Stomach smooth muscle (tissue), 2 donors: Measurements from ENCODE around the gene FRMPD4.

Experiments used
- H3K27ac ChIP-seq: one replicate; pipeline ENCODE4 v1.7.0; 2013; ENCODE audit warnings: mild to moderate bottlenecking, low read length, inconsistent platforms
- H3K27me3 ChIP-seq, 2 donors: one replicate each; pipeline ENCODE4 v1.7.0; 2013; ENCODE audit warnings: low read length in 2 of 2; ENCODE audit not compliant: insufficient read depth in 2 of 2, control insufficient read depth in 1 of 2
- H3K36me3 ChIP-seq, 2 donors: one replicate each; pipeline ENCODE4 v1.7.0; 2013; ENCODE audit warnings: low read length in 2 of 2; ENCODE audit not compliant: control insufficient read depth in 2 of 2, insufficient read depth in 2 of 2
- H3K4me1 ChIP-seq: one replicate; pipeline ENCODE4 v1.7.0; 2013; ENCODE audit warnings: low read length; ENCODE audit not compliant: control insufficient read depth, insufficient read depth
- H3K4me3 ChIP-seq, 2 donors: one replicate each; pipeline ENCODE4 v1.7.0; 2013; ENCODE audit warnings: low read length in 2 of 2
- H3K9ac ChIP-seq, 2 donors: one replicate each; pipeline ENCODE4 v1.7.0; 2013; ENCODE audit warnings: low read length in 2 of 2, mild to moderate bottlenecking in 1 of 2
- H3K9me3 ChIP-seq, 2 donors: one replicate each; pipeline ENCODE4 v1.7.0; 2013; ENCODE audit warnings: low read length in 2 of 2; ENCODE audit not compliant: control insufficient read depth in 2 of 2
- donor health status: healthy.
- donor health status: Pancreatic carcinoma.

The FRMPD4 gene

DNA sequence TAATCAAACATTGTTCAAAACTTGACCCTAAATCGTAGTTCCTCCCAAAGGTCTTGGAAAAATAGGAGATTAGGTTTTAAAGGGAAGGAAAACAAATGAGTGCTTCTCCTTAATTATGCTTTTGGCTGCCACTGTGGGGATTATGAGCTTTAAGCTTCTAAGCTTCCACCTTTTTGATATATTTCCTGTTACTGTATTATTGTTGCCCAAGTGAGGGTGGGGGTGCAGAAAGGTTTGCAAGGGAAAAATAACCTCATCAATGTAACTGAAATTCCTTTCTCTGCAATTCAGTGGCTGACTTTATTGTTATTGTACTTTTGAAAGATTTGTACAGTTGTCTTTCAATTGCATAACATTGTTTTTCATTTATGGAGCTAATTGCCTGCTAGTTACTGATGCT lies 285.1 kb downstream of the FRMPD4 start:
- Histone ChIP-seq H3K27me3 (peaks cover 0 to 3% of the 10 kb centered on the region in 2 donors), H3K9me3 (no peaks in the 10 kb centered on the region), H3K27ac (no peak overlapping the region), H3K9ac (no peak overlapping the region), H3K4me3 (no peak overlapping the region), H3K4me1 (no peaks in the 10 kb centered on the region), H3K36me3 (no peaks in the 10 kb centered on the region)

DNA sequence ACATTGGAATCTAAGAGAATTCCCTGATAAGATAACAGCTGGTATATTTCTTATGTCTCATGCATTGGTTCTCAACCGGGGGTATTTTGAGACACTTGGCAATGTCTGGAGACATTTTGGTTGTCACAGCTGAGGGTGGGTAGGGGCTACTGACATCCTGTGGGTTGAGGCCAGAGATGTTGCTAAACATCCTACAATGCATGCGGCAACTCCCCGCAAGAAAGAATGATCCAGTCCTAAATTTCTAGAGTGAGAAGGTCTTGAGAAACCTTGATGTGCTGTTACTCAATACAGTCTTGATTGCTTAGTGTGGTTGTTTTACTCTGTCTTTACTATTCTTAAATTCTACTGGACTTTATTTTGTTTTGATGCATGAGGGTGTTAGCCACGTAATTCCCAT lies 287.2 kb downstream of the FRMPD4 start:
- no peaks in the 10 kb centered on the region for H3K4me1 ChIP-seq
- H3K9me3 ChIP-seq, result no peaks in the 10 kb centered on the region
- H3K27ac ChIP-seq, result no peak overlapping the region
- peaks cover 0 to 3% of the 10 kb centered on the region in 2 donors for H3K27me3 ChIP-seq
- H3K36me3 ChIP-seq, result no peaks in the 10 kb centered on the region
- no peak overlapping the region for H3K9ac ChIP-seq
- no peak overlapping the region for H3K4me3 ChIP-seq

DNA sequence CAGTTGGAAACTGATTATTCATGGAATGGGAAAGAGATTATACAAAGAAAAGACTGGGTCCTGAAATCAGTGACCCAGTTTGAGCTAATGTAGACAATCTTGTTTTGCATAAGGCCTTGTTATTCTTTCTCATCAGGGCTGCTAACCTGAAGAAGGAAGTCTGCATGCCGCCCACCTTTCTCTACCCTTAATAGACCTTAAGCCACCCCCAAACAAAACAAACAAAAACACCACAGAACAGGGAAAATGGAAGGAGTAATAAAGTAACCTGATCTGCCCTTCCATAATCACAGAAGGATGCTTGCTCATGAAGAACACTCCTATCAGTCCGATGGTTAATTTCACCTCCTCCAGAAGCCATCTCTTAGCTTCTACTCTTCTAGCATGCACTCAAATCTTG lies 288.1 kb downstream of the FRMPD4 start:
- Histone ChIP-seq H3K27ac (no peak overlapping the region), H3K36me3 (no peaks in the 10 kb centered on the region), H3K9ac (no peak overlapping the region), H3K9me3 (no peaks in the 10 kb centered on the region), H3K4me3 (no peak overlapping the region), H3K4me1 (no peaks in the 10 kb centered on the region), H3K27me3 (peaks cover 0 to 3% of the 10 kb centered on the region in 2 donors)

DNA sequence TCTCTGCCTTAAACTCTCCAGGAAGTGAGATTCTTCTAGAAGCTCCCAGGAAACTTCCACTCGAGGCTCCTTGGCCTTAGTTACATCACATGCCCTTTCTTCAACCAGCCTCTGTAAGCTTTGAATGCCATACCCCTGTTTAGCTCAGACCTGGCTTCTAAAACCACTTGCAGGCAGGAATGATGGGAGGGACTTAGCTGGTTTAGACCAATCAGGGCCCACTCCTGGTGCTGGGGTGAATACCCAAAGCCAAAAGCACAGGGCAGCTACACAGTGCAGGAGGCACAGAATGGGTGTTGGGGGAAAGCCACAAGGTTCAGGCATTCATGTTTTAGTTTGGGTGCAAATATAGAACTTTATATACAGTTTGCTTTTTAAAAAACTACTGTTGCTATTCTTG lies 296.2 kb downstream of the FRMPD4 start:
- Histone ChIP-seq H3K27ac (no peak overlapping the region), H3K9me3 (no peaks in the 10 kb centered on the region), H3K4me3 (no peak overlapping the region), H3K9ac (no peak overlapping the region), H3K4me1 (no peaks in the 10 kb centered on the region), H3K36me3 (no peaks in the 10 kb centered on the region), H3K27me3 (no peaks in the 10 kb centered on the region)

DNA sequence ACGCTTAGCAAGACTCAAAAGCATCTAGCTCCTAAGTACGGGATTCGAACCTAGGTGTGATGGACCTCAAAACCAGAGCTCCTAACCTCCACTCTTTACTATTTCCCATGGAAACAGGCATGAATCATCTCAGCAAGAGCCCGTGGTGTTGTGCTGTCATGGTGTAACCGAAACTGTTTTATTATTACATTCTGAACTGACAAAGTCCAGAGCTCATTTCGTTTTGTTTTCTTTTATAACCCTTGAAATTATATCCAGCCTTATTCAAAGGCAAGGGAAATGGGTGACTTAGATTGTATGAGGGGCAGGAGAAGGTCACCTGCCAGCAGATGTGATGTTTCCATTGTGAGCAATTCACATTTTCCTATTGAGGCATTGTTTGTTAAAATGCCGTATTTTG lies 301.1 kb downstream of the FRMPD4 start:
- H3K27ac ChIP-seq, result no peak overlapping the region
- H3K9ac ChIP-seq, result no peak overlapping the region
- H3K36me3 ChIP-seq, result no peaks in the 10 kb centered on the region
- H3K4me3 ChIP-seq, result no peak overlapping the region
- H3K27me3 ChIP-seq, result no peaks in the 10 kb centered on the region
- no peaks in the 10 kb centered on the region for H3K9me3 ChIP-seq
- H3K4me1 ChIP-seq, result no peaks in the 10 kb centered on the region

DNA sequence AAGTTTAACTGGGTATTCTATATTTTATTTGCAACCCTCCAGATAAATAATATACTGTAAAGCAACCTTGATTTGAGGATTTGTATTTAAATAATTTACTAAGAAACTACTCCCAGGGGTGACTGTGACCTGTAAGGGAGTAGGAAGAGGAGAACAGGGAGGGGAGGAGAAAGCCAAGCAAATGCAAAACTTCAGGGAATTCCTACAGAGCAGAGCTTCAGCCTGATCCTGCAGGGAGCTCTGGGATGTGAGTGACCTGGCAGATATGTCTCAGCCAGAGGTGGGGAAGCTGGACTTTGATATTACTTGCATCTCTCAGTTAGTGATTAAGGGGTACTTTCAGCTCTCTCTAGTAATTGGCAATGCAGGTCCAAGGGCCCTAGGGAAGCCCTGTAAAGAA lies 302.0 kb downstream of the FRMPD4 start:
- H3K36me3 ChIP-seq, result no peaks in the 10 kb centered on the region
- no peak overlapping the region for H3K4me3 ChIP-seq
- H3K4me1 ChIP-seq, result no peaks in the 10 kb centered on the region
- no peak overlapping the region for H3K9ac ChIP-seq
- H3K27me3 ChIP-seq, result no peaks in the 10 kb centered on the region
- no peak overlapping the region for H3K27ac ChIP-seq
- no peaks in the 10 kb centered on the region for H3K9me3 ChIP-seq

DNA sequence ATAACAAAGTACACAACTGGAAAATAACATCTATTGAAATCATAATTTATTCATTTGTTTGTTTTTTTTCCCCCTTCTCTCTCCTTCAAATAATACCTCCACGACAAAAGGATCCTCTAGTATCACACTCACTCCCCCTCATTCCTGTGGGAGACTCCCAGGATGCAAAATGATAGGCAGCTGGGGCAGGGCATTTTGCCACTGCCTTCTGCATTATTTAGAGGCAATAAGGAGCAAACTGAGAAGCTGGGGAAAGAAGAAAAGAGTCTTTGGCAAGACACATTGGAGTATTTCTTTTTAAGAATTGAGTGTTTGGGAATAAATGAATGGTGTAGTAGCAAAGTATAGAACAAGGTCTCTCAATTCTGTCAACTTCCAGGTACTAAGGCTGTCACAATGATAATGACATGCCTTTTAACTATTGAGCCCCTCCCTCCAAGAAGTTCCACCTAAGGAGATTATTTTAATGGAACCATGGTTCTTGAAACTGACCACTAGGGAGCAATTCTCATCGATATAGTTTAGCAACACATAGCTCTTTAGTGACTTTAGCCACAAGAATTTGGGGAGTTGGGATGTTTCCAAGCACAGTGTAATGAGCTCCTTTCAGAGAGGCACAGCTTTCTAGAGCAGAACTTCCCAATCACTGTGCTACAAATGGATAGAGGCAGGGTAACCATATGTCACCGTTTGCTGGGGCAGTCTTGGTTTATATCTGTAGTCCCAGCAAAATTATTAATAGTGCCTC lies 303.3 kb downstream of the FRMPD4 start:
- Histone ChIP-seq H3K4me1 (no peaks in the 10 kb centered on the region), H3K9me3 (no peaks in the 10 kb centered on the region), H3K27ac (no peak overlapping the region), H3K36me3 (no peaks in the 10 kb centered on the region), H3K4me3 (no peak overlapping the region), H3K9ac (no peak overlapping the region), H3K27me3 (no peaks in the 10 kb centered on the region)

DNA sequence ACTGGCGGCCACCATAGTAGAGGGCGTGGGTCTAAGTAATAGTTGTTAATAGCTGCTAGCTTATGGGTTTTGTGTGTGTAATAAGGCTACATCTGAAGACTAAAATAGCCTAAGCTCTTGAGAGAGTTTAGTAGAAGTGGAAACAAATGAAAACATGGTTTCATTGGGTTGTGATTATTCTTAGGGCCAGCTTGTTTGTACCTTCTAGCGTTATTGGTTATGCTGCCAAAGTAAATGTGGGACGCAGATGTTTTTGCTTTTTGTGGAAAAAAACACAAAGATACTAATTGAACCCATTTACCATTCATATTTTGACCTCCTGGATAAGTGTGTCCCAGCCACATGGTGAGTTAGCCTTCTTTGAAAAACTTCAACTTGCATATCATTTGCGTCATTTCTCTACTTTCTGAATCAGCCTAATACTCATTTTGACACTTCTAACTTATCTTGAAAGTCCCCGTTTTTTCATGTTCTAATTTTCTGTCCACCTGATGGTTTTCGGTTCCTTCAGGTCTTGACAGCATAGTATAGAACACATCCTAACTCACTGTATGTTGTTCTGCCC lies 305.3 kb downstream of the FRMPD4 start:
- Histone ChIP-seq H3K9me3 (no peaks in the 10 kb centered on the region), H3K4me3 (no peak overlapping the region), H3K36me3 (no peaks in the 10 kb centered on the region), H3K9ac (no peak overlapping the region), H3K27ac (no peak overlapping the region), H3K27me3 (no peaks in the 10 kb centered on the region), H3K4me1 (no peaks in the 10 kb centered on the region)

DNA sequence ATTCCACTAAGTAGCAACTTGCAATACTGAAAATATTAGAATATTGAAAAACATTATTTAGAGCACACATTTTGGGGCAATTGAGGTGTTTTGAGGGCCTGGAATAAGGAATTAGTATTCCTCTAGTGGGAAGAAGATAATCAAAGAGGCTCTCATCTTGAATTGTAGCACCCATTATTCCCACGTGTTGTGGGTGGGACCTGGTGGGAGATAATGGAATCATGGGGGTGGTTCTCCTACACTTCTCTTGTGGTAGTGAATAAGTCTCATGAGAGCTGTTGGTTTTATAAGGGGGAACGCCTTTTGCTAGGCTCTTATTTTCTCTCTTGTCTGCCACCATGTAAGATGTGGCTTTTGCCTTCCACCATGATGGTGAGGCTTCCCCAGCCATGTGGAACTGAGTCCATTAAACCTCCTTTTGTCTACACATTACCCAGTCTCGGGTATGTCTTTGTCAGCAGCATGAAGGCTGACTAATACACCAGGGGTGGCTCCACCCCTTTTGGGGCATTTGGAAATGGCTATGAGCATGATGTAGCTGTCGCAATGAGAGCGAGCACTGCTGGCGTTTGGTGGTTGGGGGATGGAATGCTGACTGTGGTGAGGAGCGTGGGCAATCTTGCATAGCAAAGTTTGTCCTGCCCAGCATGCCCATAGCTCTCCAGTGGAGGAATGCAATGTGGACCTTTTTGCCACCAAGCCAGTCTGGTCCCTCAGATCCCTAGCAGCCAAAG lies 308.2 kb downstream of the FRMPD4 start:
- H3K9ac ChIP-seq, result no peak overlapping the region
- H3K27me3 ChIP-seq, result no peaks in the 10 kb centered on the region
- no peak overlapping the region for H3K4me3 ChIP-seq
- H3K36me3 ChIP-seq, result no peaks in the 10 kb centered on the region
- no peaks in the 10 kb centered on the region for H3K9me3 ChIP-seq
- H3K27ac ChIP-seq, result no peak overlapping the region
- H3K4me1 ChIP-seq, result no peaks in the 10 kb centered on the region

DNA sequence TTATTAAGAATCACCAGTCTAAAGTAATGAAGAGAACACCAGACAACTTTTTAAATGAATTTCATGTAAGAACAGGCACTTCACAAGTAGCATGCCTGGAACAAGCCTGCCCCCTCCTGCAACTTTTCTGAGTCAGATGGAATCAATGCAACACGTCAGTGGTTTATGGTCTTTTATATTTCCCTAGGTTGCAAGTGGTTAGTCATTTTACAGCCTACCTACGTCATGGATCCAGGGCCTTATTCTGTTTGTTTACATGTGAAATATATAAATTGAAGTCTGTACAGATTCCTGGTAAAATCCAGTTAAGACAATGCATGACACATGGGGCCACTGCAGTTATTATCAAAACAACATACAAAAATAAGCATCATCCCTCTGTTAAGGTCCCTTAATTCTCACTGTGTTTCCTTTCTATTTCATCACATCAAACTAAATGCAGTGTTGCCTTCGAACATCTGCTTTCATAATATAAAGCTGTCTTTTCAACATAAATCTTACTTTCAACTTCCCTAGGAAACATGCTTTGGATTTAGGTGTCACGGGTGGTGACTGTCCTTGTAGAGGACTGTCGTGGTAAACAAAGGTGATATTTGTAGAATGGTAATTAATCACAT lies 309.3 kb downstream of the FRMPD4 start:
- Histone ChIP-seq H3K4me3 (no peak overlapping the region), H3K9me3 (no peaks in the 10 kb centered on the region), H3K27ac (no peak overlapping the region), H3K4me1 (no peaks in the 10 kb centered on the region), H3K36me3 (no peaks in the 10 kb centered on the region), H3K27me3 (no peaks in the 10 kb centered on the region), H3K9ac (no peak overlapping the region)
